GM19455 (cell line): Measurements from ENCODE around the gene PLCB2.

ENCODE experiments used
- ATAC-seq: cut with Tn5 transposase; IDR thresholded peaks from one replicate; pipeline ENCODE4 v1.9.1; 2021; ENCODE audit not compliant: unreplicated experiment

PLCB2 gene

DNA sequence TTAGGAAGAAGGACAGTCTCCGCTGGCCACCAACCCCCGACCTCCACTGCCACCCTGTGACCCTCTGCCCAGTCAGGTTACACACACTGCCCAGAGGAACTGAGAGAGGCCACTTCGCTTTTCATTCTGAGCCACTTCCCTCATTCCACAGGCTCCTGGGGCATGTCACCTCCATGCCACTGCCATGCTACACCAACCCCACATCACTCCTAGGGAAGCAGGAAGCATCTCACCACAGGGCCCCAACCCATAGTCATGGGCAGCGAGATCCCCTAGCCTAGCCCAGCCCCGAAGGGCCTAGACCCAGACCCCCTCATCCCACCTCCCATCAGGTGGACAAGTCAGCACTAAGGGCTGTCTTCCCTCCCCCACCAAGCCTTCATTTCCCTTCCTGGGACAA is 1.4 kb downstream of the PLCB2 start:
- ATAC-seq: no peak

DNA sequence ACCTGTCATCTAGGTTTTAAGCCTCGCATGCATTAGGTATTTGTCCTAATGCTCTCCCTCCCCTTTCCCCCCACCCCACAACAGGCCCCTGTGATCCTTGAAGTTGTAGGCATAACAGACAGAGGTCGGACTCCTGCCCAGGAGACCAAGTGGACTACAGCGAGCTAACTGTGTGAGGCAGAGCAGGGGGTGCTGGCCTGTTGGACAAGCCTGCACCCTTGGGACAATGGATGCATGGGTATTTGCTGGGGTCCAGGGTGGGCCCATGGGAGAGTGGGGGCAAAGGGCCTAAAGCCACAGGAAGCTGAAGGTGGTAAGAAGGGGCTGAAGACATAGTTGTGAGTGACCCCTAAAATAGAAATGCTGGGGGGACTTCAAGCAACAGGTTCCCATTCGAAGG is 2.5 kb downstream of the PLCB2 start:
- no peak for ATAC-seq

DNA sequence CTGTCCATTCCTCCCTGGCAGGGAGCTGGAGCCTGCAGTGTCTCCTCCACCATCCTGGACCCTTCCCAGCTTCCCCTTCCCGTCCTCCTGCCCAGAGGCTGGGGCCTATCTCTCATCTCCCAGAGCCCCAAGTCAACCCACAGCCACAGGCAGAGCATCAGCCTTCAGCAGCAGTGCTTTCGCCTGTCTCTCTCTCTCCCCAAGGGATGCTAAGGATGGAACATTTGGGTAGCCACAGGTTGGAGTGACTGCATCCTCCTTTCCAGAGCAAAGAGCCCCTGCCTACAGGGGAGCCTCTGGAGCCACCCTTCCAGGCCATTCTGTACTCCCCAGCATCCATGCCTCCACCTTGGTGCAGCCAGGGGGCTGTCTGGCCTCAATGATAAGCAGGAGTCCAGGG is 4.2 kb downstream of the PLCB2 start:
- ATAC-seq: no peak

DNA sequence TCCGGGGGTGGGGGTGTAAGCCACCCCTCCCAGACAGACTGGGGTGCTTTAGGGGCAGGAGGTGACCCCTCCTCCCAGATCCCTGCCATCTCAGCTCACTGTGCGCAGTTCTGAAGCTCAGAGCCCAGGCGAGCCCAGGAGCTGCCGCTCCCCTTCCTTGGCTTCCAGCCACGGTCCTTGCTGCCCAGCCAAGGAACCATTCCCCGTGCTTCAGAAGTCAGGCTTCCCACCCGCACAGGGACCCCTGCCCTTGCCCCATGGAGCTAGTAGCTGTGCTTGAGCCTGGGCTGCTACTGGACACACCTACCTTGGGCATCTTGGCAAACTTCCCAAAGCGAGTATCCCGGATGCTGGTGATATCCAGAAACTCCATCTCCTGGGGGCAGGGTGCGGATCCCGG is 4.8 kb downstream of the PLCB2 start:
- no peak for ATAC-seq

DNA sequence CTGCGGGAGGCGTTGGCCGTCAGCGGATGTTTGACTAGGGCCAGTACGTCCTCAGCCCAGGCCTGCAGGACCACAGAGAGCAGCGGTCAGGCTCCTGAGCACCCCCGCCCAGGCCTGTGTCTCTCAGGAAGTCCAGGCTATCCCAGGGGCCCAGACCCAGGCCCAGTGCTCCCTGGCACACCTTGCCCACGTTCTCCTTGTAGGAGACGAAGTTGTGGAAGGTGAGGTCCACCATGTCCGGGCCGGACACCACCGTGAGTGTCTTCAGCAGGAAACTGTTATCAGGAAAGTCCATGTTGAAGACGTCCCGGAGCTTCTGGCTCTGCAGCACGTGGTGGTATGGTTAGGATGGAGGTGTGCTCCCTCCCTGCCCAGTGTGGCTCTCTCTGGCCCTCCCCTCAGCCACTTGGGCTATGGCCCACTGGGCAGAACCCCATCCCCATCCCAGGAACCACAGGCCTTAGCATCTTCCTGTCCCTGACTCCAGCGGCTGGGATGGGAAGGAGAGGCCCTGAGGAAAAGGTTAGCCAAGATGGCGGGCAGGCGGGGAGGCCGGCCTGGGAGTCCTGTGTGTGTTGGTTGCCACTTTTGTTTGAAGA is 5.3 kb downstream of the PLCB2 start:
- ATAC-seq: no peak

DNA sequence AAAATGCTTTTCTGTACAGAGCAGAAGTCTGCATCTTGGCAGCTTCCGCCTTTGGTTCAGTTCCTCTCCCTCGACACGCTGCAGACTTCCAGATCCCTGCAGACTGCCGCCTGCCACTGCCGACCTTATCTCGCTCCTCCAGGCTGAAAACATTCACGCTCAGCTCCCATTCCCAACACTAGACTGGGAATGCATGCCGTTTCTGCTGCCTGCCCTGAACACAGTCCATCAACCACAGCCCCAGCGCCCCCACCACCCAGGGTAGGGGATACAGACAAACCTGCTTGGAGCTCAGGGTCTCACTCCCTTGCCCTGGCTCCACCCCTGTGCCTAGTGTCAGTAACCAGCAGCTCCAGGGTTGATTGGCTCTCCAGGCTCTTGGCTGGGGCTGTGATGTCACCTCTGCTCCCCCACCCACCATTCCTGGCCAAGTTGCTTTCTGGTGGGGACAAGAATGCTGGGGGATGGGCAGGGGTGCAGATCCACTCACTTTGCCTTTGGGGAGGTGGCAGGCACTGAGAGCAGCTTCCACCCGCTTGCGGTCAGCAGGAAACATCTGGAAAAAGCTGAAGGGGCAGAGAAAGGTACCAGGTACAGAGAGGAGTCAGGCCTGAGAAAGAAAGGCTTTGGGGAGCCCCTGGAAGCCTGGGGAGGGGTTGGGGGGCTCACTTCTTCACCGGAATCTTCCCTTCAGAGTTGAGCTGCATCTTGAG is 6.1 kb downstream of the PLCB2 start:
- ATAC-seq: no peak

DNA sequence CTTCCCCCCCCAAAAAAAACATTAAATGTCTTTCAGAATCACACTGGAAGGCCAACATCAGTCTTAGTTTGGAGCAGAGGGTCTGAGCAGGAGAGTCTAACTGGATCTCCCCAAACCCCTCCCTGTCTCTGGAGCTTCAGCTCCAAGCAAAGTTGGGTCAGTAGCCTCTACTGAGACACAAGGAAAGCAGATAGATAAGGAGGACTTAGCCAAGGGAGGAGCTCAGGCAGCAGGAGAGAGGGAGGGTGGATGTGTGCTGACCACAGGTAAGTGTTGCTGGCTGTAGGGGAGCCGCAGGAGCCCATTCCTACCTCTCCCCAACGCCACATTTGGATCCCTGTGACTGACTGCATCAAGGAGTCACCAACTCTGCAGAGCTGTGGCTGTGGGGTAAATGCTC is 7.0 kb downstream of the PLCB2 start:
- ATAC-seq: no peak

DNA sequence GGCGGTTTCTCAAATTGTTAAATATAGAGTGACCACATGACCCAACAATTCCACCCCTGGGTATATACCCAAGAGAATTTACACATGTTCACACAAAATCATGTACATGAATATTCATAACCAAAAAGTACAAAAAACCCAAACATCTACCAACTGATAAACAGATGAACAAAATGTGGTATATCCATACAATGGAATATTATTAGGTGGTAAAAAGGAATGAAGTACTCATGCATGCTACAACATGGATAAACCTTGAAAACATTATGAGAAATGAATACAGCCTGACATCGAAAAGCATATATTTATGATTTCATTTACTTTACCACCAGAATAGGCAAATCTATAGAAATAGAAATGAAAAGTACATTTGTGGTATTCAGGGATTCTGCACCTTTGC is 7.4 kb downstream of the PLCB2 start:
- no peak for ATAC-seq

DNA sequence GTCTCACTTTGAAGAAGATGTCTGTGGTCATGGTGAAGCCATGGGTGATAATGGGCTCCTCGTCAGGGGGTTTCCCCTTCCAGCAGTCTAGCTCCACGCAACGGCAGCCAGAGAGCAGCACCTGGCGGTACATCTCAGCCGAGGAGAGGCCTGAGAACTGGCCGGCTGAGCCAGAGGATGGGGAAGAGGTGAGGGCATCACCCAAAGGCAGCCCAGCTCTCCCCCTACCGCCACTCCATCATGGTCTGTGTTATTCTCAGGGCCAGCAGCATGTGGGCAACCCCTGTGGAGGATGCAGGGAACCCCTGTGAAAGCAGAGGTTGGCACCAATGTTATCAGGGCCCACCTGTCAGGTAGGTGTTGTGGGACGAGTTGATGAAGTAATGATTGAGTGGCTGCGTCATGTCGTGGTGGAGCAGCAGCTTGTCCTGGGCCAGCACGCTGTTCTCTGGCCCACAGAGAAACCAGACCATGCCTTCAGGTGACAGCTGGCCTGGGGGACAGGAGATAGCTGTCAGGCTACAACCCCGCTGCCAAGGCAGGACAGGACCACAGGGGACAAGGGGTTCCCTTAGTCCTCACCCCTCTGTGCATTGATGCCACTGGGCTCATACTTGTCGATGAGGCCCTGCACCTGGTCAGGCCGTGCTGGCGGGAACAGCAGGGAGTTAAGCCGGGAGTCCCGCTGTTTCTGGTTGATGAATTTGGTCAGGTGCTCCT is 9.4 kb downstream of the PLCB2 start:
- no peak for ATAC-seq

DNA sequence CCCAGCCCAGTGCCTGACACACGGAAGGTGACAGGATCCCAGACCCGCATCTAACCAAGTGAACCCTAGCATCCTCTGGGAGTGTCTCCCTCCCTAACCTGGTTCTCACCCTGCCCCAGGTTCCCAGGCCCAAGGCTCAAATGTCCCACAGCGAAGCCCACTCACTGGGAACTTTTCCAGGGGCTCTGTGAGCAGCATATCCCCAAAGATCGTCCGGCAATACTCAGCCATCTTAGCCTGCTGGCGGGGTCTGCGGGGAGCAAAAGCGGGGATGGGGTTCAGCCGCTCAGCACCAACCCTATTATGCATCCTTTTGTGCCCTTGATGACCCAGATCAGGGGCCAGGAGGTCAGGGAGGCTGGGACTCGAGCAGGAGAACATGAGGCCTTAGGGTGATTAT is 10.4 kb downstream of the PLCB2 start:
- ATAC-seq: no peak

DNA sequence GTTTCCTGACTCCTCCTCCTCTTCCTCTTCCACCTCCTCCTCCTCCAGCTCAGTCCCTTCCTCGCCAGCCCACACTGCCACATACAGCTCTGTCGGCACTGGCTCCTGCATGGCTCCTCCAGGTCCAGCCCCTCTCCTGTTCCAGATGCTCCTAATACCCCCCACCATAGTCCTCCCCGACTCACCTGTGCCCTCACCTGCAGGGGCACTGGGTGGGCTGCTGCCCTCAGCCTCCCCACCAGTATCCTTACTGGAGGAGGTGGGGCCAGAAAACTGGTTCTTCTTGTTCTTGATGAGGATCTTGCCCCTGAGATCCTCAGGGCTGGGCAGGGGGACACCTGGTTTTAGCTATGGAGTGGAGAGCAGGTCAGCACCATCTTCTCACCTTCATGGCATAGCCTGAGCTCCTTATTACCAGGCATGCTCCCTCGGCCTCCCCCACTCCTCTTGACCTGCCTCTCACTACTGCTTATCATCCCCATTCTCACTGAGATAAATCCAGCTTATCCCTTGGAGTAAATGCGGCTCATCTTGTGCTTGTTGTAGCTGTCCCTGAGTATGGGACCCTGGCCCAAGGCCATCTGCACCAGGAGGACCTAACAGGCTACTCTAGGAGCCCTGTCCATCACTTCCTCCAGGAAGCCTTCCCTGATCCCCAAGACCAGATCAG is 11.0 kb downstream of the PLCB2 start:
- no peak for ATAC-seq

DNA sequence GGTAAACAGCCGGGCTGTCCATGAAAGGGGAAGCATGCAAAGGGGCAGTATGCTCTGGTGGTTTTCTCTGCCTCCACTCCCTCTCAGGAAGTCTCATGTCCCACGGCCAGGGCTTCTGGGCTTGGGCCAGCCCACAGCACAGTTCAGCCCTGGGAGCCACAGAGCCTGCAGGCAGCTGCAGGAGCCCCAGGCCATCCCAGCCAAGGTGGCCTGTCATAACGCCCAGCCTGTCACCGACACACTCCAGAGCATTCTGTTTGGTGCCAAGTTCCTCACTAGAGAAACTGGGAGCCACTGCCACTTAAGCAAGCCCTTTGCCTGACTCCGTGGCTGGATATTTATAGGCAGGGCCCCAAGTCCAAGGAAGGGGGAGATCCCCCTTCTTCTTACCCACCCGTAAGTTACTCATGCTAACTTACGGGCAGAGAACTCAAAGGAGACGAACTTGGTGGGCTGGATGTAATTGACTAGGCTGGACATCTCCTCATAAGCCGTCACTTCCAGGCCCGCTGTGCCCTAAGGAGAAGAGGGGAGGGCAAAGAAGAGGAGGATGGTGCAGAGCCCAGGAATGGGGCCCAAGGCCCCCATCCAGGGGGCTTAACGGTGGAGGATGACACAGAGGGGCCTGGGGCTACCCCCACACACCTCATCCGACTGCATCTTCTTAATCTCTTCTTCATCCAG is 11.7 kb downstream of the PLCB2 start:
- ATAC-seq: no peak

DNA sequence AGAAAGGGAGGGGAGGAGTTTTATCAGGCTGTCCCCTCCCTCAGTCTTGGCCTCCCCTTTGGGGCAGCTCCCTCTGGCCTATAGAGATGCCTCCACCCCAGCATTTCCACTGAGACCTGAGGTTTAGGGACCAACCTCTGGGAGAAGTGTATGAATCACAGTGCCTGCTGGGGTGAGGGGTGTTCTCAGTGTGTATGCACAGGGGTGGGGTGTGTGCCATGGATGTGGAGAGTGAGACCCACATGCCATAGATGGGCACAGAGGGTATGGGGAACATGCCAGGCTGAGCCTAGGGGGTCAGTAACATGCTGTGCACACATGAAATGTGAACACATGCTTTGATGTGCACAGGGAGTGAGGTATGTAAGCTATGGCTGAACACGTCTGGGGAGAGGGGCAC is 12.4 kb downstream of the PLCB2 start:
- ATAC-seq: no peak

DNA sequence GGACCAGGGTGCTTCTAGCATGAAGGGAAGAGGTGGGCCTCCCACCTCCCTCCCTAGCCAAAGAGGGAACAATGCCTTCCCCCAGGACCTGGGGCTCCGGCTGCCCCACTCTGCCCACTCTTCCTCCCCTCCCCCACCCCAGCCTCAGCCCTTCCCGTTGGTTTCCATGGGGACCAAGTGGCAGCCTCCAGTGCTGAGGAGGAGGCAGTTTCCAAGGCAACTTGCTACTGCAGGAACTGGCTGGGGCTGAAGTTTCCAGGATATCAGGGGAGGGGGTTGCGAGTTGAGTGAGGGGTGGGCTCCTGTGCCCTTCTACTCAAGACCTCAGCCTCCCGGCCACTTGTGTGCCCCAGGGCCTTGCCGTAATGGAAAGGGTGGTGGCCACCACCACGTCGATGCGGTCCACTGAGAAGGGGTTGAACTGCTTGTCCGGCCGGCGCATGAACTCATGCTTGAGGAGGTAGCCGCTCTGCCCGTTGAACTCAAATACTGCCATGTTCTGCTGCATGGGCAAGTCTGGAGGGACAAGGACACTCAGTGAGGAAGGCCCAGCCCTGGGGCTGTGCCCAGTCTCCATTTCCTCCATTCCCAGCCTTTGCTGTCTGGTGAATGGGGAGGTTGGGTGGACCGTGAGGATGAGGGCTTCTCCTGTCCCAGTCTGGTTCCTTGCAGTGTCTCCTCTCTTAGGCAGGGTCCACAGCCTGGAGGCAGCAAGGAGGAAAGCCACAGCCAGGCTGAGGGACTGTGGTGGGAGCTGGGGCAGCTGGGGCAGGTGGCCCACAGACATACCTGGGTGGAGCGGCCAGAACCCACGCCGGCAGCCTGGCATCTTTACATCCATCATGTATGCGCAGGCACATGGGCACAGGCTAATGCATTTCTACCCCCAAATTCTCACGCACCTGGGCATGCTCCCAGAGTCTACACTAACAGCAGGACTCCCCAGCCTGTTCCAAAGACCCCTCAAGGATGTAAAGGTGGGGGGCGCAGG is 13.5 kb downstream of the PLCB2 start:
- ATAC-seq: no peak

DNA sequence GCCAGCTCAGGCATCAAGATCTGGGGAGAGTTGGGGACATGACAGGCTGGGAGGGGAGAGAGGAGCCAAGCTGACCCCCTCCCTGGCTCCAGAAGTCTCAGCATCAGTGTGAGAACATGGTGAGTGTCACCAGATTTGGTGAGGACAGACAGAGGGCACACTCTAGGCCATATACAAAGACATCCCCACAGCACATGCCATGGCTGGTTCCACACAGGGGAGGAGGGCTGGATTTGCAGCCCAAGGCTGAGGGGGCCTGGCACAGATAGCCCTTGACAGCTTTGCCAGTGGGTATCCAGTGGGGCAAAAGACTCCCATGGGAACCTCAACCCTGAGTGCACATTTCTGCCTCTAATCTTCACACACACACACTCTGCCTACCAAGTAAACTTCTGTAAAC is 14.7 kb downstream of the PLCB2 start:
- no peak for ATAC-seq

DNA sequence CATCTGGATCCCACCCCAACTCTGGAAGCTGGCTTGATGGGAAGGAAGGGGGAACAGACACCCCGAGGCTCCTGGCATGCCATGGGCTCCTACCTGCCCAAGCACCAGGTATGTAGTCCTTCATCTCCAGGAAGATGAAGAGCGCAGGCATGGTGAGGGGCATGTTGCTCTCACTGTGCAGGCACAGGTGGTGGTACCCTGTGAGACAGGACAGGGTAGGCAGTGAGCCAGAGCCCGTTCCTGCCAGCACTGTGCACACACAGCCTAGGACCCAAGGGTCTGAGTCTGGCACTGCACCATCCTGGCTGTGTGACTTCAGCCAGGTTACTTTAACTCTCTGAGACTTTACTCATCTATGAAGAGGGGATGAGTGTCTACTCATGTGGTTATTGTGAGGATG is 15.5 kb downstream of the PLCB2 start:
- ATAC-seq: no peak

DNA sequence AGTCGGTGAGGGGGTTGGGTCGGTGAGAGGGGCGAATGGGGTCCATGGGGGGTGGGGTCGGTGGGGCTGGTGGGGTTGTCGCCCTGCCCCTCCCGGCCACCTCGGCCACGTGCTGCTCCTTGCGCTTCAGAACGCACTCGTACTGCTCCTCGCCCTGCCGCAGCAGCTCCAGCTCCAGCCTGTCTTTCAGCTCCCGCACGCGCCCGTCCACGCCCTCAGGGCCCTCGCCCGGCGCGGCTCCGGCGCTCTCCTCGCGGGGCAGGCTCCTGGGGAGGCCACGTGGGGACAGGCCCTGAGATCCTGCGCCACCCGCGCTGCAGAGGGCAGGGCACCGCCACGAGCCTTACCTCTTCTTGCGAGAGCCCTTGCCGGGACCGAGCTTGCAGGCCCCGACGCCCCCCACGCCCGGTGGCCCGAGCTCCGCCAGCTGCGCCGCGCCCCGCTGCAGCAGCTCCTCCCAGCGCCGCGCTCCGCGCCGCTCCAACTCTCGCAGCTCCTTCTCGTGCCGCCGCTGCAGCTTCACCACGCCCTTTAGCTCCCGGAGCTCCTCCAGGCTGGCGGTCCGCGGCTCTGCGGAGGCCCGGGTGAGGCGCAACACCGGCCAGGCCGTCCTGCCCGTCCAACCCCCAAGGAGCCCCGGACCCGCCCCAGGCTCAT is 16.7 kb downstream of the PLCB2 start:
- ATAC-seq: no peak

DNA sequence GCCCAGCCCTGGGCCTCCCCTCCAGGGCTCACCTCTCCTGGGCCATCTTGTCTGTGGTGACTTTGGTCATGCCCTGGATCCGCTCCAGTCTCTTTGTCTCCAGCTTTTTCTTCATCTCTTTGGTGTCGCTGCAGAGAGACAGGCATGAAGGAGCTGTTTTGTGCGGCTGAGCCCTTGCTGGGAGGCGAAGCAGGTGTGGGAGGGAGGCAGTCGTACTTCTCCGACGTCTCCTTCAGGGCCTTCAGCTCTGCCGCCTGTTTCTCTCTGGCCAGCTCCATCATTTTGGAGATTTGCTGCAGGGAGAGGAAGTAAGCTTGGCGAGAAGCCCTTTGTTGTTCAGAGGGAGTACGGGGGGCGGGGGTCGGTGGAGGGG is 17.2 kb downstream of the PLCB2 start:
- ATAC-seq: no peak

DNA sequence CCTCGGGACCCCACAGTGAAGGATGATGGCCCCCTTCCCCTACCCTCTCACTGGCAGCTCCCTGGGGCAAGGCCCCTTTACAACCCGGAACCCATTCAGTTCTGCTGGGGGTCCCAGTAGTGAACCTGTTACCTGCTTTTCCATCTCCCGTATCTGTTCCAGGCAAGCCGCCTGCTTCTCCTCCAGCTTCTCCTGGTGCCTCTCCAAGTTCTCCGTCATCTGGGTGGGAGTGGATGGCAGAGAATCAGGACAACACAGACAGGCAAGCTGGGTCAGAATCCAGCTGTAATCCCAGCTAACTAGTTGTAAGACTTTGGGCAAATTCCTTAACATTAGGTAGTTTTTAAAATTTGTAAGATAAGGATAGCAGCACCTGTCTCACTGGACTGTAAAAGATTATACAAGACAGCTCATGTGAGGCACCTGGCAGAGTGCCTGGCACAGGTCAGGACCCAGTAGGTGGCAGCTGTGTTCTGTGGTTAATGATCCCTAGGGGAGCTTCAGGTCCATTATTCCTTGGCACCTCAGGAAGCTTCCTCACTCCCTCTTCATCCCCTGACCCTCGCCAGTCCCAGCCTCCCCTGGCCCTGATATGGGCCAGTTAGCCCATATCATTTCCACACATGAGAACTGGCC is 18.5 kb downstream of the PLCB2 start:
- no peak for ATAC-seq
